HEK293T (cell line): Measurements from ENCODE around the gene ANGPTL3.

Experiments used
- BHLHE40 ChIP-seq: fragments of 450-650 bp; IDR thresholded peaks from 2 replicates; pipeline ENCODE4 v1.6.1; 2016; ENCODE audit warnings: mild to moderate bottlenecking, moderate library complexity, borderline replicate concordance
- CTBP1 ChIP-seq: fragments of 450-650 bp; IDR thresholded peaks from 2 replicates; pipeline ENCODE4 v1.6.1; 2016; ENCODE audit warnings: borderline replicate concordance
- ELF4 ChIP-seq: fragments of 450-650 bp; IDR thresholded peaks from 2 replicates; pipeline ENCODE4 v1.6.1; 2017; ENCODE audit warnings: antibody characterized with exemption
- FOXA1 ChIP-seq: fragments of 450-650 bp; IDR thresholded peaks from 2 replicates; pipeline ENCODE4 v1.6.1; 2016; ENCODE audit warnings: mild to moderate bottlenecking
- FOXK2 ChIP-seq: fragments of 450-650 bp; IDR thresholded peaks from 2 replicates; pipeline ENCODE4 v1.6.1; 2016; ENCODE audit warnings: mild to moderate bottlenecking
- FOXM1 ChIP-seq: fragments of 450-650 bp; IDR thresholded peaks from 2 replicates; pipeline ENCODE4 v1.6.1; 2017; ENCODE audit warnings: mild to moderate bottlenecking, borderline replicate concordance
- HDGF ChIP-seq: fragments of 450-650 bp; IDR thresholded peaks from 2 replicates; pipeline ENCODE4 v1.6.1; 2017; ENCODE audit warnings: antibody characterized with exemption, borderline replicate concordance
- SP1 ChIP-seq: fragments of 450-650 bp; IDR thresholded peaks from 2 replicates; pipeline ENCODE4 v1.6.1; 2017
- SUZ12 ChIP-seq: fragments of 450-650 bp; IDR thresholded peaks from 2 replicates; pipeline ENCODE4 v1.6.1; 2016; ENCODE audit warnings: mild to moderate bottlenecking
- TARDBP ChIP-seq: fragments of 450-650 bp; IDR thresholded peaks from 2 replicates; pipeline ENCODE4 v1.6.1; 2016
- TF ChIP-seq, protein P1 (sequence below): fragments of 450-650 bp; IDR thresholded peaks from 2 replicates; pipeline ENCODE4 v1.6.1; 2016

DNA sequence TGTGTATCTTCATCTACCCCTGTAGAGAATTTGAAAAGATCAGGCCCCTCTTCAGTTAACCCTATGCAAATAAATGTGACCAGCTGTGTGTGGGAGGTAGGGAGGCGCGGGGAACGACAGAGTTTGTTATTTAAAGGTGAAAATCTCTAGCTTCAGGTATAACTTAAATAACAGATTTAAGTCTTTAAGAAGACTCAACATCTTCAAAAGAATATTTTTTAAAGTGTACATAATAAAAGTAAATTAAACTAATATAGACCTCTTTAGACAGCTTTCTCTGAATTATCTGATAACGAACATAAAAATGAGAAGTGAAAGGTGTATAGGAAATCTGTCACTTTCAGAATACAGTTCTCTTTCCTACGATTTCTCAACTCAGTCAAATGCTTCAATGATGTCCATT, 16.0 kb downstream of the ANGPTL3 start:
- TF ChIP-seq FOXA1 (no peak), FOXM1 (no peak), SUZ12 (no peak), TARDBP (no peak), CTBP1 (no peak), SP1 (no peak), BHLHE40 (no peak), FOXK2 (no peak), ELF4 (no peak), HDGF (no peak)
- TF ChIP-seq, protein P1, sequence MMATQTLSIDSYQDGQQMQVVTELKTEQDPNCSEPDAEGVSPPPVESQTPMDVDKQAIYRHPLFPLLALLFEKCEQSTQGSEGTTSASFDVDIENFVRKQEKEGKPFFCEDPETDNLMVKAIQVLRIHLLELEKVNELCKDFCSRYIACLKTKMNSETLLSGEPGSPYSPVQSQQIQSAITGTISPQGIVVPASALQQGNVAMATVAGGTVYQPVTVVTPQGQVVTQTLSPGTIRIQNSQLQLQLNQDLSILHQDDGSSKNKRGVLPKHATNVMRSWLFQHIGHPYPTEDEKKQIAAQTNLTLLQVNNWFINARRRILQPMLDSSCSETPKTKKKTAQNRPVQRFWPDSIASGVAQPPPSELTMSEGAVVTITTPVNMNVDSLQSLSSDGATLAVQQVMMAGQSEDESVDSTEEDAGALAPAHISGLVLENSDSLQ: no peak
